ENCODE results near the gene NUDCD3. TPM values are rescaled to one million over a fixed set of nuclear protein-coding genes. Genes with fewer than 3 reads are reported as not detected.

The NUDCD3 gene
- total RNA-seq, 1 donor from 2014 or later, result 59.5 TPM

GRCh38 chr7:44408596-44408995, 81.9 kb downstream of the NUDCD3 start:
- peaks cover 3 to 17% (median 15%) of the 10 kb centered on the region in 3 donors for H3K4me1 ChIP-seq (ENCODE audit: control insufficient read depth in 3 of 3, insufficient read depth in 3 of 3, low read length in 3 of 3)
- H3K27me3 ChIP-seq (ENCODE audit: control insufficient read depth in 3 of 3, insufficient read depth in 3 of 3, low read length in 3 of 3), result no peaks in the 10 kb centered on the region
- no peak overlapping the region for H3K27ac ChIP-seq (ENCODE audit: low read depth, low read length)
- H3K9ac ChIP-seq (ENCODE audit: low read depth in 1 of 3, low read length in 3 of 3), result no peak overlapping the region
- H3K4me3 ChIP-seq (ENCODE audit: low read length in 3 of 3), result no peak overlapping the region
- H3K36me3 ChIP-seq (ENCODE audit: control insufficient read depth in 3 of 3, insufficient read depth in 3 of 3, low read length in 3 of 3), result peaks cover 2 to 7% (median 6%) of the 10 kb centered on the region in 3 donors
- no peaks in the 10 kb centered on the region for H3K9me3 ChIP-seq (ENCODE audit: control insufficient read depth in 3 of 3, low read length in 3 of 3)

GRCh38 chr7:44403775-44404174, 86.7 kb downstream of the NUDCD3 start:
- Histone ChIP-seq H3K9me3 (ENCODE audit: control insufficient read depth in 3 of 3, low read length in 3 of 3) (no peaks in the 10 kb centered on the region), H3K27ac (ENCODE audit: low read depth, low read length) (no peak overlapping the region), H3K4me3 (ENCODE audit: low read length in 3 of 3) (no peak overlapping the region), H3K27me3 (ENCODE audit: control insufficient read depth in 3 of 3, insufficient read depth in 3 of 3, low read length in 3 of 3) (no peaks in the 10 kb centered on the region), H3K36me3 (ENCODE audit: control insufficient read depth in 3 of 3, insufficient read depth in 3 of 3, low read length in 3 of 3) (peaks cover 15 to 18% (median 15%) of the 10 kb centered on the region in 3 donors), H3K4me1 (ENCODE audit: control insufficient read depth in 3 of 3, insufficient read depth in 3 of 3, low read length in 3 of 3) (peaks cover 25 to 43% (median 25%) of the 10 kb centered on the region in 3 donors), H3K9ac (ENCODE audit: low read depth in 1 of 3, low read length in 3 of 3) (peak overlapping the region in 1 of 3 donors; percentile 48)

- Histone ChIP-seq H3K36me3 (ENCODE audit: control insufficient read depth in 3 of 3, insufficient read depth in 3 of 3, low read length in 3 of 3) (peaks cover 15 to 18% (median 15%) of the 10 kb centered on the region in 3 donors), H3K9ac (ENCODE audit: low read depth in 1 of 3, low read length in 3 of 3) (peak overlapping the region in 2 of 3 donors; percentile 40 to 48), H3K9me3 (ENCODE audit: control insufficient read depth in 3 of 3, low read length in 3 of 3) (no peaks in the 10 kb centered on the region), H3K4me1 (ENCODE audit: control insufficient read depth in 3 of 3, insufficient read depth in 3 of 3, low read length in 3 of 3) (peaks cover 23 to 46% (median 29%) of the 10 kb centered on the region in 3 donors), H3K27me3 (ENCODE audit: control insufficient read depth in 3 of 3, insufficient read depth in 3 of 3, low read length in 3 of 3) (no peaks in the 10 kb centered on the region), H3K4me3 (ENCODE audit: low read length in 3 of 3) (no peak overlapping the region), H3K27ac (ENCODE audit: low read depth, low read length) (no peak overlapping the region)
These were observed 87.2 kb downstream of the NUDCD3 start for GRCh38 chr7:44403176-44403759.

GRCh38 chr7:44402401-44403060, 87.9 kb downstream of the NUDCD3 start:
- no peak overlapping the region for H3K27ac ChIP-seq (ENCODE audit: low read depth, low read length)
- peaks cover 30 to 54% (median 36%) of the 10 kb centered on the region in 3 donors for H3K4me1 ChIP-seq (ENCODE audit: control insufficient read depth in 3 of 3, insufficient read depth in 3 of 3, low read length in 3 of 3)
- no peaks in the 10 kb centered on the region for H3K9me3 ChIP-seq (ENCODE audit: control insufficient read depth in 3 of 3, low read length in 3 of 3)
- no peaks in the 10 kb centered on the region for H3K27me3 ChIP-seq (ENCODE audit: control insufficient read depth in 3 of 3, insufficient read depth in 3 of 3, low read length in 3 of 3)
- no peak overlapping the region for H3K9ac ChIP-seq (ENCODE audit: low read depth in 1 of 3, low read length in 3 of 3)
- H3K4me3 ChIP-seq (ENCODE audit: low read length in 3 of 3), result no peak overlapping the region
- peaks cover 15 to 18% (median 15%) of the 10 kb centered on the region in 3 donors for H3K36me3 ChIP-seq (ENCODE audit: control insufficient read depth in 3 of 3, insufficient read depth in 3 of 3, low read length in 3 of 3)

GRCh38 chr7:44401692-44402091, 88.8 kb downstream of the NUDCD3 start:
- Histone ChIP-seq H3K4me3 (ENCODE audit: low read length in 3 of 3) (no peak overlapping the region), H3K4me1 (ENCODE audit: control insufficient read depth in 3 of 3, insufficient read depth in 3 of 3, low read length in 3 of 3) (peaks cover 30 to 62% (median 44%) of the 10 kb centered on the region in 3 donors), H3K9me3 (ENCODE audit: control insufficient read depth in 3 of 3, low read length in 3 of 3) (no peaks in the 10 kb centered on the region), H3K27ac (ENCODE audit: low read depth, low read length) (no peak overlapping the region), H3K9ac (ENCODE audit: low read depth in 1 of 3, low read length in 3 of 3) (no peak overlapping the region), H3K36me3 (ENCODE audit: control insufficient read depth in 3 of 3, insufficient read depth in 3 of 3, low read length in 3 of 3) (peaks cover 15 to 18% (median 17%) of the 10 kb centered on the region in 3 donors), H3K27me3 (ENCODE audit: control insufficient read depth in 3 of 3, insufficient read depth in 3 of 3, low read length in 3 of 3) (no peaks in the 10 kb centered on the region)

GRCh38 chr7:44400033-44400511, 90.4 kb downstream of the NUDCD3 start:
- peaks cover 15 to 18% (median 17%) of the 10 kb centered on the region in 3 donors for H3K36me3 ChIP-seq (ENCODE audit: control insufficient read depth in 3 of 3, insufficient read depth in 3 of 3, low read length in 3 of 3)
- H3K4me3 ChIP-seq (ENCODE audit: low read length in 3 of 3), result no peak overlapping the region
- H3K27ac ChIP-seq (ENCODE audit: low read depth, low read length), result no peak overlapping the region
- H3K27me3 ChIP-seq (ENCODE audit: control insufficient read depth in 3 of 3, insufficient read depth in 3 of 3, low read length in 3 of 3), result no peaks in the 10 kb centered on the region
- no peak overlapping the region for H3K9ac ChIP-seq (ENCODE audit: low read depth in 1 of 3, low read length in 3 of 3)
- peaks cover 30 to 61% (median 48%) of the 10 kb centered on the region in 3 donors for H3K4me1 ChIP-seq (ENCODE audit: control insufficient read depth in 3 of 3, insufficient read depth in 3 of 3, low read length in 3 of 3)
- H3K9me3 ChIP-seq (ENCODE audit: control insufficient read depth in 3 of 3, low read length in 3 of 3), result no peaks in the 10 kb centered on the region

GRCh38 chr7:44398953-44399574, 91.4 kb downstream of the NUDCD3 start:
- Histone ChIP-seq H3K4me3 (ENCODE audit: low read length in 3 of 3) (peak overlapping the region in 1 of 3 donors; percentile 47), H3K27me3 (ENCODE audit: control insufficient read depth in 3 of 3, insufficient read depth in 3 of 3, low read length in 3 of 3) (no peaks in the 10 kb centered on the region), H3K9ac (ENCODE audit: low read depth in 1 of 3, low read length in 3 of 3) (peak overlapping the region in 2 of 3 donors; percentile 38 to 55), H3K36me3 (ENCODE audit: control insufficient read depth in 3 of 3, insufficient read depth in 3 of 3, low read length in 3 of 3) (peaks cover 16 to 17% (median 16%) of the 10 kb centered on the region in 3 donors), H3K4me1 (ENCODE audit: control insufficient read depth in 3 of 3, insufficient read depth in 3 of 3, low read length in 3 of 3) (peaks cover 26 to 57% (median 48%) of the 10 kb centered on the region in 3 donors), H3K27ac (ENCODE audit: low read depth, low read length) (peak overlapping the region; percentile 82), H3K9me3 (ENCODE audit: control insufficient read depth in 3 of 3, low read length in 3 of 3) (no peaks in the 10 kb centered on the region)

GRCh38 chr7:44398511-44398911, 91.9 kb downstream of the NUDCD3 start:
- peak overlapping the region in 2 of 3 donors; percentile 30 to 47 for H3K4me3 ChIP-seq (ENCODE audit: low read length in 3 of 3)
- H3K27me3 ChIP-seq (ENCODE audit: control insufficient read depth in 3 of 3, insufficient read depth in 3 of 3, low read length in 3 of 3), result no peaks in the 10 kb centered on the region
- H3K27ac ChIP-seq (ENCODE audit: low read depth, low read length), result peak overlapping the region; percentile 82
- no peaks in the 10 kb centered on the region for H3K9me3 ChIP-seq (ENCODE audit: control insufficient read depth in 3 of 3, low read length in 3 of 3)
- H3K36me3 ChIP-seq (ENCODE audit: control insufficient read depth in 3 of 3, insufficient read depth in 3 of 3, low read length in 3 of 3), result peaks cover 17 to 19% (median 18%) of the 10 kb centered on the region in 3 donors
- peak overlapping the region in 1 of 3 donors; percentile 38 for H3K9ac ChIP-seq (ENCODE audit: low read depth in 1 of 3, low read length in 3 of 3)
- H3K4me1 ChIP-seq (ENCODE audit: control insufficient read depth in 3 of 3, insufficient read depth in 3 of 3, low read length in 3 of 3), result peaks cover 20 to 52% (median 48%) of the 10 kb centered on the region in 3 donors

- no peaks in the 10 kb centered on the region for H3K27me3 ChIP-seq (ENCODE audit: control insufficient read depth in 3 of 3, insufficient read depth in 3 of 3, low read length in 3 of 3)
- peak overlapping the region; percentile 32 for H3K27ac ChIP-seq (ENCODE audit: low read depth, low read length)
- H3K4me1 ChIP-seq (ENCODE audit: control insufficient read depth in 3 of 3, insufficient read depth in 3 of 3, low read length in 3 of 3), result peaks cover 14 to 42% (median 41%) of the 10 kb centered on the region in 3 donors
- H3K9me3 ChIP-seq (ENCODE audit: control insufficient read depth in 3 of 3, low read length in 3 of 3), result no peaks in the 10 kb centered on the region
- H3K36me3 ChIP-seq (ENCODE audit: control insufficient read depth in 3 of 3, insufficient read depth in 3 of 3, low read length in 3 of 3), result peaks cover 13 to 17% (median 14%) of the 10 kb centered on the region in 3 donors
- H3K4me3 ChIP-seq (ENCODE audit: low read length in 3 of 3), result peak overlapping the region in 1 of 3 donors; percentile 35
- peak overlapping the region in 1 of 3 donors; percentile 55 for H3K9ac ChIP-seq (ENCODE audit: low read depth in 1 of 3, low read length in 3 of 3)
These were observed 93.4 kb downstream of the NUDCD3 start for GRCh38 chr7:44396931-44397545.

Measured in skeletal muscle tissue (tissue), 4 donors.